Rectal smooth muscle tissue (tissue), 1 donor: Measurements from ENCODE around the gene BCDIN3D.
A peak's percentile ranks its signal among the peaks of the same experiment; 100 is the strongest.

ENCODE experiments used
- H3K27ac ChIP-seq: one replicate; pipeline ENCODE4 v1.7.0; 2013; ENCODE audit warnings: low read depth, low read length, inconsistent platforms
- H3K27me3 ChIP-seq: one replicate; pipeline ENCODE4 v1.7.0; 2013; ENCODE audit warnings: low read length; ENCODE audit not compliant: control insufficient read depth, insufficient read depth
- H3K36me3 ChIP-seq: one replicate; pipeline ENCODE4 v1.7.0; 2013; ENCODE audit warnings: low read length; ENCODE audit not compliant: control insufficient read depth, insufficient read depth
- H3K4me1 ChIP-seq: one replicate; pipeline ENCODE4 v1.7.0; 2013; ENCODE audit warnings: low read length; ENCODE audit not compliant: control insufficient read depth, insufficient read depth
- H3K4me3 ChIP-seq: one replicate; pipeline ENCODE4 v1.7.0; 2013; ENCODE audit warnings: low read length
- H3K9ac ChIP-seq: one replicate; pipeline ENCODE4 v1.7.0; 2013; ENCODE audit warnings: low read length

Gene BCDIN3D

GRCh38 chr12:49842519-49843352 lies at the start of gene BCDIN3D:
Gene BCDIN3D, minus strand, starts transcription at chr12:49843106. Its CDS starts 19 bp downstream, at chr12:49843087.
- H3K4me1 ChIP-seq: peaks cover 5% of the 10 kb centered on the region
- H3K27me3 ChIP-seq: no peaks in the 10 kb centered on the region
- no peaks in the 10 kb centered on the region for H3K36me3 ChIP-seq
- H3K4me3 ChIP-seq: peak within 1 kb of the TSS; percentile 97
- peak within 1 kb of the TSS; percentile 83 for H3K27ac ChIP-seq
- H3K9ac ChIP-seq: peak within 1 kb of the TSS; percentile 76

GRCh38 chr12:49892084-49892731 lies 49.3 kb upstream of the BCDIN3D start:
- no peak overlapping the region for H3K27ac ChIP-seq
- no peaks in the 10 kb centered on the region for H3K4me1 ChIP-seq
- no peaks in the 10 kb centered on the region for H3K36me3 ChIP-seq
- no peak overlapping the region for H3K9ac ChIP-seq
- no peak overlapping the region for H3K4me3 ChIP-seq
- H3K27me3 ChIP-seq: no peaks in the 10 kb centered on the region

- no peak overlapping the region for H3K27ac ChIP-seq
- no peak overlapping the region for H3K9ac ChIP-seq
- H3K4me3 ChIP-seq: no peak overlapping the region
- H3K36me3 ChIP-seq: no peaks in the 10 kb centered on the region
- no peaks in the 10 kb centered on the region for H3K27me3 ChIP-seq
- H3K4me1 ChIP-seq: no peaks in the 10 kb centered on the region
Measured at GRCh38 chr12:49891476-49891875, 48.6 kb upstream of the BCDIN3D start.

GRCh38 chr12:49891012-49891411 lies 48.1 kb upstream of the BCDIN3D start:
- Histone ChIP-seq H3K36me3 (no peaks in the 10 kb centered on the region), H3K27ac (no peak overlapping the region), H3K4me1 (no peaks in the 10 kb centered on the region), H3K4me3 (no peak overlapping the region), H3K27me3 (no peaks in the 10 kb centered on the region), H3K9ac (no peak overlapping the region)

- H3K27ac ChIP-seq: no peak overlapping the region
- H3K36me3 ChIP-seq: no peaks in the 10 kb centered on the region
Measured at GRCh38 chr12:49890096-49890461, 47.2 kb upstream of the BCDIN3D start.

GRCh38 chr12:49889361-49890095 lies 46.6 kb upstream of the BCDIN3D start:
- Histone ChIP-seq H3K27ac (no peak overlapping the region), H3K4me1 (no peaks in the 10 kb centered on the region), H3K27me3 (no peaks in the 10 kb centered on the region), H3K9ac (no peak overlapping the region), H3K36me3 (no peaks in the 10 kb centered on the region), H3K4me3 (no peak overlapping the region)

More at GRCh38 chr12:49890096-49890461, 47.2 kb upstream of the BCDIN3D start:
- no peaks in the 10 kb centered on the region for H3K4me1 ChIP-seq
- H3K4me3 ChIP-seq: no peak overlapping the region
- no peak overlapping the region for H3K9ac ChIP-seq
- no peaks in the 10 kb centered on the region for H3K27me3 ChIP-seq

GRCh38 chr12:49888461-49889151 lies 45.7 kb upstream of the BCDIN3D start:
- Histone ChIP-seq H3K4me1 (no peaks in the 10 kb centered on the region), H3K4me3 (no peak overlapping the region), H3K36me3 (no peaks in the 10 kb centered on the region), H3K27me3 (no peaks in the 10 kb centered on the region), H3K27ac (no peak overlapping the region), H3K9ac (no peak overlapping the region)

- Histone ChIP-seq H3K4me3 (no peak overlapping the region), H3K27ac (no peak overlapping the region), H3K4me1 (no peaks in the 10 kb centered on the region), H3K36me3 (no peaks in the 10 kb centered on the region), H3K27me3 (no peaks in the 10 kb centered on the region), H3K9ac (no peak overlapping the region)
Measured at GRCh38 chr12:49887536-49888401, 44.9 kb upstream of the BCDIN3D start.

- no peaks in the 10 kb centered on the region for H3K36me3 ChIP-seq
- H3K4me1 ChIP-seq: no peaks in the 10 kb centered on the region
- H3K4me3 ChIP-seq: no peak overlapping the region
- no peaks in the 10 kb centered on the region for H3K27me3 ChIP-seq
- H3K9ac ChIP-seq: no peak overlapping the region
- H3K27ac ChIP-seq: no peak overlapping the region
Measured at GRCh38 chr12:49887091-49887490, 44.2 kb upstream of the BCDIN3D start.

- no peaks in the 10 kb centered on the region for H3K4me1 ChIP-seq
- H3K27ac ChIP-seq: no peak overlapping the region
- H3K4me3 ChIP-seq: no peak overlapping the region
- H3K27me3 ChIP-seq: no peaks in the 10 kb centered on the region
- H3K36me3 ChIP-seq: no peaks in the 10 kb centered on the region
- no peak overlapping the region for H3K9ac ChIP-seq
Measured at GRCh38 chr12:49885663-49886461, 43.0 kb upstream of the BCDIN3D start.

- Histone ChIP-seq H3K27ac (no peak overlapping the region), H3K4me1 (no peaks in the 10 kb centered on the region), H3K9ac (no peak overlapping the region), H3K27me3 (no peaks in the 10 kb centered on the region), H3K36me3 (no peaks in the 10 kb centered on the region), H3K4me3 (no peak overlapping the region)
Measured at GRCh38 chr12:49885118-49885517, 42.2 kb upstream of the BCDIN3D start.
